ENCODE measurements around the gene UBE3B.

The UBE3B gene

DNA sequence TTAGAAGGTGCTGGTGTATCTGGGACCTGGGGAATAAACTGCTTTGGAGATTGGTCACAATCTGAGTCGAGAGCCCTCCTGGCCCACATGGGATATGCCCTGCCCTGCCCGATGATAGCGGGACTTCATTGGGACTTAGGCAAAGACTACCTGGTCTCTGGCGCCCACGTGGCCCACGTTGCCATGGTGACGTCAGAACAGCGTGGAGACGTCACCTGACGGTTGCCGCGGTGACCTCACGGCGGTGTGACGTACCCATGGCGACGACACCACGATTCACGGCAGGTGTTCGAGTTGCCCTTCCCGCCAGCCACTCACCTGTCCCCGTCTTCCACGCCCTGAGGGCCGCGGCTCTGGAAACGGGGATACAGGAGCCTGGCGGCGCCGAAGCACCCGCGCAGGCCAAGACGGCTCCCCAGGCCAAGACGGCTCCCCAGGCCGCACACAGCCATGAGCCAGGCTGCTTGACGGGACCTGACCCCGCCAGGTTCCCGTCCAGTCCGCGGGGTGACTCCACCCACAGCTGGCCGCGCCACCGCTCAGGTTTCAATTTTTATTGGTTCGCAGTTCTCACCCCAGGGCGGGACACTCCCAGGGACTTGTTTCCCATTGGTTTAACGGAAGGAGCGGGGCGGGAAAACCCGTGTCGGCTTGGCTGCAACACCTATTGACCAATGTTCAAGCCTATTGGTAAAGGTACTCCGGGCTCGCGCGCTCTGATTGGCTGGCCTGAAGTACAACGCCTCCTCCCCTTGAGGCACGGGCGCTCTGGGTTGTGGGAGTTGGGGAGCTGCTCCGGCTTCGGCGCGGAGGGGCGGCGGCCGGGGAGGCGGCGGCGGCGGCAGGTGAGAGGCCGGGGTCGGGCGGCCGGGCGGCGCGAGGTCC, 95.8 kb downstream of the UBE3B start, which contains the start of the genes MMAB and MVK:
TSS of gene MMAB (minus strand) at position 476 of the 885 bp plus-strand sequence. CDS start at position 452, 24 bp downstream.
TSS of gene MVK (plus strand) at position 766 of the 885 bp plus-strand sequence. CDS start 1,029 bp downstream, outside the sequence.
- DNase-seq (ENCODE audit: low read depth), result peak; percentile 100

DNA sequence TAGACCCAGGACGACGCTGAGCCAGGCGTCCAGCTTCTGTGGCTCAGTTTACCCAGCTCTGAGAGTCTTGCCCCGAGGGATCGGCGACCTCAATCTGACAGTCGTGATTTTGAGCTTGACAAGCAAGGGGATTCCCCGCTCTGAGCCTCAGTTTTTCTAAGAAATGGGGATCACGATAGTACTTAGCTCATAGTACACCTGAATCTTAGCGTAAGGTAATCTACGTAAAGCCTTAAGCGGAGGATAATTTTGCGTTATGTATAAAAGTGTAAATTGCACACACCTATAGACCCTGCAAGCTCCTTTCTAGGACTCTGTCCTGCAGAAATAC, 96.4 kb downstream of the UBE3B start:
- peak; percentile 12 for DNase-seq (ENCODE audit: low read depth)

DNA sequence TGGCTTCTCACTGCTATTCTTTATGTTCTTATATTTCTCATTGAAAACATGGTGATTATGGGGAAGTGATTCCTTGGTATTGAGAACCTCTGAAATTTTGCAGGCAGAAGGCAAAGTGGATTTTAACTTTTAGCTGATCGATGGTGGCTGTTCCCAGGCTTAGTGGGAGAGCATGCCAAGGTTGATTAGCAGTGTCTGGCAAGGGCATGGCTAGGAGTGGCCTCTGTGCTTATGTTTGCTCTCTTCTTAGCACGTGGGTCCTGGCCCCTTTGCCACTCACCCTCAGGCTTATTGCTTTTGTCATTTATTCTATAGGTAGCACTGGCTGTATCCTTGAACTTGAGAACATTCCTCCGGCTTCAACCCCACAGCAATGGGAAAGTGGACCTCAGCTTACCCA, 98.2 kb downstream of the UBE3B start:
- DNase-seq (ENCODE audit: low read depth), result no peak

DNA sequence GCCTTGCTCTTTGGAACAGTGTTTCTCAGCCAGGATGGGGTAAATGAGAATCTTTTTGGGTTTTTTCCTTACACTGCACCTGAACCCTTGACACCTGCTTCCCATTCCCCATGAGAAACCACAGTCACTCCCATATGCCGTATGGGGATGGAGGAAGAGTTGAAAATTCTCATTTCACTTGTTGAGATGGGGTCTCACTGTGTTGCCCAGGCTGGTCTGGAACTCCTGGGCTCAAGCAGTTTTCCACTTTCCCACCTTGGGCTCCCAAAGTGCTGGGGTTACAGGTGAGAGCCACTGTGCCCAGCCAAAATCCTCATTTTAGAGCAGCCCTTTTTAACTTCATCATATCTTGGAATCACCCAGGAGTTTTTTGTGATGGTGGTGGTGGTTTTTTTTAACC, 99.9 kb downstream of the UBE3B start:
- no peak for DNase-seq (ENCODE audit: low read depth)

DNA sequence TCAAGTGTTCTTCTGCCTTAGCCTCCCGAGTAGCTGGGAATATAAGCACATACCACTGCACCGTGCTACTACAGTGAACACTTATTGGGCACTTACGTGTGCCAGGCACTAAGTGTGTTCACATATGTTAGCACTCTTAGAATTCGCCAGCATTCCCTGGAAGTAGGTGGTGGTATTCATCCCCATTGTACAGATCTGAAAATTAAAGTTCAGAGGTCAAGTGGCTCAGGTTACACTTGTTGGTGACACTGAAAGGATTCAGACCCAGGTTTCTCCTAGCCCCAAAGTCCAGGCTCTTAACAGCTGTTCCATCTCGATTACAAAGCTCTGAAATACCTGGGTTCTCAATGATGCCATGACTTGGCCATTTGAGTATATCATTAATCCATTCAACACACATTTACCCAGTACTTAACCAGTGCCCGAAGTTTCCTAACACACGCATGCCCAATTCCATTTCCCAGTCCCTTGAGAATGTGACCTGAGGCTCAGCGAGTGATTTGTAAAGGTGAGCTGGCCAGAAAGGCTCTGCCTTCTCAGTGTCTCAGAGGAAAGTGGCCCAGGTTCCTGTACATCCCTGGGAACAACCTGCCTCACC, 101.0 kb downstream of the UBE3B start:
- no peak for DNase-seq (ENCODE audit: low read depth)

DNA sequence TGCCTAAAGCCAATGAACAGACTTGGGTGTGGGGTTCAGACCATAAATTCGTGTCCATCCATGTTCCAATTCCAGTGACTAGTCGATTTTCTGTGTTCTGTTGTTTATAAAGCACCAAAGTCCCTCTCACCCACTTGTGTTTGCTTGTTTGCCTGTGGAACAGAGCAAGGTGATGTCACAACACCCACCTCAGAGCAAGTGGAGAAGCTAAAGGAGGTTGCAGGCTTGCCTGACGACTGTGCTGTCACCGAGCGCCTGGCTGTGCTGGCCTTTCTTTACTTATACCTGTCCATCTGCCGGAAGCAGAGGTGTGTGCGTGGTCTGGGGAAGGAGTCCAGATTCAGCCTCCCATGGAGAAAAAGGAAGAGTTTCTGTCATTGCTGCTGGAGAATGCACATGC, 102.2 kb downstream of the UBE3B start:
- DNase-seq (ENCODE audit: low read depth), result no peak

DNA sequence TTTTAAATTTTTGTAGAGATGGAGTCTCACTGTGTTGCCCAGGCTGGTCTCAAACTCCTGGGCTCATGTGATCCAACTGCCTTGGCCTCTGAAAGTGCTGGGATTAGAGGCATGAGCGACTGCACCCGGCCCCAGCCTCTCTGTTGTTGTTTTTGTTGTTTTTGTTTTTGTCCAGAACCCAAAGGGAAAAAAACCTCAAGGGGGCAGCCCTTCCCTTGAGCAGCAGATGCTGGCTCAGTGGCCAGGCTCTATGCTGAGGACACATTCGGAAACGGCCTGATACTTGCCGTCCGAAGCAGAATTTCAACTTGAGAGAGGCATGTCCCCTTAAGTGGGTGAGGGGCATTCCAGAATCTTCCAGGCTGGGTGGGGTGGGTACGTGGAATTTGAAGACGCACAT, 102.8 kb downstream of the UBE3B start:
- DNase-seq (ENCODE audit: low read depth), result no peak

DNA sequence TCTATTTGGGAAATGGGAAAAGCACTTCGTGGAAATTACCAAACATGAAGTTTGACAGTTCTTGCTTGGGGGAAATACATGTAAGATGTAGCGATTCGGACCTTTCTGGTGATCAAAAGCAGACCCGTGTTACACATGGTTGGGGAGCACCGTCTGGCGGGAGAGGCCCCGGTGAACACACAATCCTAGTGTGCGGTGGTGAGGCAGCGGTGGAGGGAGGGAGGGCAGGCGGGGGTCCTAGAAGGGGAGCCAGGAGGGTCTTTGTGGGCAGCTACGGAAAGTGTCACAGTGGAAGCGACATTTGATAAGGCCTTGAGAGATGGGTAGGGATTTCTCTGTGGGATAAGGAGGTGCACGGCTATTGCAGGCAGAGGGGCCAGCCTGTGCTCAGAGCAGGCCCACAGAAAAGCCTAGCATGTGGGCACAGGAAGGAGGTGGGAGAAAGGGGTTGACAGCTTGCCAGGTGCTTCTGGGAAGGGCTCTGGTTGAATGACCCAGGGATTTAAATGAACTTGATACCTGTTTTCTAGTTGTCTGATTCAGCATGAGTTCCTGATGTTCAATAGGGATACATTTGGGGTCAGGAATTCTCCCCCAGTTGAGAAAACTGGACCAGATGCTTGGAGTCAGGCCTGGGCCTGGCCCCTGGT, 103.4 kb downstream of the UBE3B start:
- no peak for DNase-seq (ENCODE audit: low read depth)

DNA sequence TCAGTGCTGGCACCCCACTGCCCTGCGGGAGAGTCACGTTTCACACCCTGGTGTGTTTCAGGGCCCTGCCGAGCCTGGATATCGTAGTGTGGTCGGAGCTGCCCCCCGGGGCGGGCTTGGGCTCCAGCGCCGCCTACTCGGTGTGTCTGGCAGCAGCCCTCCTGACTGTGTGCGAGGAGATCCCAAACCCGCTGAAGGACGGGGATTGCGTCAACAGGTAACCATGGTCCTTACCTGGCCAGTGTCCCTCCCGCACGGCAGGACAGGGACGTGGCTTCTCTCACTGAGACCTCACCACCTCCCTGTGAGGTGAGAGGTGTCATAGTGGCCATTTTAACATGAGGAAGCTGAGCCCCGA, 103.9 kb downstream of the UBE3B start:
- no peak for DNase-seq (ENCODE audit: low read depth)

DNA sequence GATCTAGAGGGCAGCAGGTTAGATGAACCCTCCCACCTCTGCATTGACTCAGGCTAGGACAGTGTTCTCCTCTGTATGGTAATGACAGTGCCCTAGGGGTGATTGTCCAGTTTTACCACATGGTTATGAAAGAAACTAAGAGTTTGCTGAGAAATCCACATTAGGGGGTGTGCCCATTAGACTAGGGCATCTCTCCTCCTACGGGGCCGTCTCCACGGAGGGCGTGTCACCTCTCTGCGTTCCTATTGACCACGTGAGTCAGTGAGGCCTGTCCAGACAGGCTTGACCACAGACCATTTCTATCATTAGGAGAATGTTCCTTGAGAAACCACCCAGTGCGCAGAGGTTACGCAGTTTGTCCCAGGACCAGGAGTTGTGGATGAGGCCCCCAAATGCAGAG, 104.4 kb downstream of the UBE3B start:
- DNase-seq (ENCODE audit: low read depth), result peak; percentile 71

DNA sequence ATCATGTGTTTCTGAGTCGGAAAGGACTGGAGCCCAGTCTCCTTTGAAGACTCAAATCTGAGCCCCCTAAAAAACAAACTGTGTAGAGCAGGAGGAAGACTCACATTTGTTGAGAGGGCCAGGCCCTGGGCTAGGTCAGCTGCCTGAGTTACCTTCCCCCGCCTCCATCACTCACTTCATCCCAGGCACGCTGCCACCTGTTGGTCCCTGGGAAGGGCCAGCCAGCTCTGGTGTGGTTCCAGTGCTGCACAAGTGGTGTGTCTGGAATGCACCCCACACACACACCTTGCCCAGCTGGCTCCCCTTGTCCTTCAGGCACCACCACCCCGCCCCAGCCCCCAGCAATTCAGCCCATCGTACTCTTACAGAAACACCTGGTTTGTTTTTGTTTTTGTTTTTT, 105.2 kb downstream of the UBE3B start:
- no peak for DNase-seq (ENCODE audit: low read depth)

DNA sequence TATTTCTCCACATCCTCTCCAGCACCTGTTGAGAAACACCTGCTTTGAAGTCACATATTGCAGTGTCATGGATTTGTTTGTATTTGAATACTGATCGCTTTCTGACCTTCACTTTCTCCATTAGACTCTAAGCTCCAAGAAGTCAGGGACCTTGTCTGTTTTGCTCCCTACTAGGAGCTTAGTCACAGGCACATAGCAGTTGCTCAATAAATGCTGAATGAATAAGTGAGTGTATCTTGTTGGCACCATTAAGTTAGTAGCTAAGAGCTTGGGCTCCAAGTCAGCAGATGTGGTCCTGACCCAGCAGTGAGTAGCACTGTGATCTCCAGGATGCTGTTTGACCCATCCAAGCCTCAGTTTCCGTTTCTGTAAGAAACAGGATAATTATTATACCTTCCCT, 106.3 kb downstream of the UBE3B start:
- no peak for DNase-seq (ENCODE audit: low read depth)

Data from iris pigment epithelial cell (primary cell).